Measurements from ENCODE around the gene PPM1A. TPM values are rescaled to one million over a fixed set of nuclear protein-coding genes. Genes with fewer than 3 reads are reported as not detected.

PPM1A gene
- total RNA-seq, 1 donor: 22.5 TPM

GRCh38 chr14:60294411-60295069 is 45.5 kb downstream of the PPM1A start:
- H3K4me3 ChIP-seq (ENCODE audit: low read depth, low read length): no peak overlapping the region
- no peak for DNase-seq (ENCODE audit: low read depth)
- TF ChIP-seq CTCF (IDR thresholded peaks at IDR 0.05; ENCODE audit: insufficient read depth, low read depth, low read length): no peak

- no peak for DNase-seq (ENCODE audit: low read depth)
- TF ChIP-seq CTCF (IDR thresholded peaks at IDR 0.05; ENCODE audit: insufficient read depth, low read depth, low read length): no peak
- H3K4me3 ChIP-seq (ENCODE audit: low read depth, low read length): no peak overlapping the region
These were observed 51.0 kb downstream of the PPM1A start for GRCh38 chr14:60300019-60300418.

GRCh38 chr14:60301685-60302084 is 52.7 kb downstream of the PPM1A start:
- no peak for DNase-seq (ENCODE audit: low read depth)
- TF ChIP-seq CTCF (IDR thresholded peaks at IDR 0.05; ENCODE audit: insufficient read depth, low read depth, low read length): no peak
- no peak overlapping the region for H3K4me3 ChIP-seq (ENCODE audit: low read depth, low read length)

- no peak for DNase-seq (ENCODE audit: low read depth)
- no peak overlapping the region for H3K4me3 ChIP-seq (ENCODE audit: low read depth, low read length)
- no peak for TF ChIP-seq CTCF (IDR thresholded peaks at IDR 0.05; ENCODE audit: insufficient read depth, low read depth, low read length)
These were observed 53.6 kb downstream of the PPM1A start for GRCh38 chr14:60302663-60303062.

GRCh38 chr14:60303745-60304144 is 54.7 kb downstream of the PPM1A start:
- peak; percentile 5 for DNase-seq (ENCODE audit: low read depth)
- no peak overlapping the region for H3K4me3 ChIP-seq (ENCODE audit: low read depth, low read length)
- no peak for TF ChIP-seq CTCF (IDR thresholded peaks at IDR 0.05; ENCODE audit: insufficient read depth, low read depth, low read length)

- no peak for TF ChIP-seq CTCF (IDR thresholded peaks at IDR 0.05; ENCODE audit: insufficient read depth, low read depth, low read length)
- DNase-seq (ENCODE audit: low read depth): no peak
- no peak overlapping the region for H3K4me3 ChIP-seq (ENCODE audit: low read depth, low read length)
These were observed 55.5 kb downstream of the PPM1A start for GRCh38 chr14:60304509-60304908.

All from fibroblast of villous mesenchyme (primary cell).